PFSK-1 (cell line): Measurements from ENCODE around the gene PTPRN2.

Experiments
- FOXP2 ChIP-seq: optimal IDR thresholded peaks from 2 replicates; pipeline ENCODE3; 2011; ENCODE audit warnings: borderline replicate concordance, control low read depth, inconsistent platforms; ENCODE audit not compliant: insufficient read depth; ENCODE audit errors: extremely low read length, extremely low read depth
- POLR2AphosphoS5 ChIP-seq: IDR thresholded peaks from 2 replicates; pipeline ENCODE4 v1.6.1; 2012; ENCODE audit warnings: low read depth, mild to moderate bottlenecking, control low read depth, low read length, moderate library complexity
- REST ChIP-seq, 2 experiments: IDR thresholded peaks; 2 replicates each; pipeline versions ENCODE4 v1.6.1 to v1.8.0; 2011 to 2012; ENCODE audit warnings: low read depth in 2 of 2, low read length in 2 of 2, control low read depth in 1 of 2, inconsistent platforms in 1 of 2, mild to moderate bottlenecking in 1 of 2, moderate library complexity in 1 of 2; ENCODE audit not compliant: insufficient read depth in 1 of 2
- SIN3A ChIP-seq: IDR thresholded peaks from 2 replicates; pipeline ENCODE4 v1.6.1; 2012; ENCODE audit warnings: mild to moderate bottlenecking, low read length, moderate library complexity, borderline replicate concordance; ENCODE audit not compliant: insufficient read depth
- TAF1 ChIP-seq: IDR thresholded peaks from 2 replicates; pipeline ENCODE4 v1.6.1; 2012; ENCODE audit warnings: low read length, control low read depth, borderline replicate concordance; ENCODE audit not compliant: insufficient read depth

- TF ChIP-seq TAF1 (no peak), POLR2AphosphoS5 (no peak), SIN3A (no peak), REST (IDR thresholded peaks at IDR 0.05; ENCODE audit: insufficient read depth in 1 of 2, low read depth in 2 of 2, low read length in 2 of 2) (no peak), FOXP2 (no peak)
These were observed 894.5 kb downstream of the PTPRN2 start for GRCh38 chr7:157693071-157693520.
